Suprapubic skin (tissue), 4 donors: Measurements from ENCODE around the gene COQ4. TPM values are rescaled to one million over a fixed set of nuclear protein-coding genes. Genes with fewer than 3 reads are reported as not detected.

Experiments
- DNase-seq, 2 donors: peaks; one replicate each; pipeline ENCODE4 v3.0.0-alpha.2; 2019; ENCODE audit warnings: low spot score in 2 of 2
- H3K27ac ChIP-seq: fragments of 200-600 bp; sonication (generic); one replicate; pipeline ENCODE4 v1.5.1; 2019
- H3K27me3 ChIP-seq: fragments of 200-600 bp; sonication (generic); one replicate; pipeline ENCODE4 v1.5.1; 2019
- H3K36me3 ChIP-seq: fragments of 200-600 bp; sonication (generic); one replicate; pipeline ENCODE4 v1.5.1; 2019
- H3K4me1 ChIP-seq: fragments of 200-600 bp; sonication (generic); one replicate; pipeline ENCODE4 v1.5.1; 2019
- H3K4me3 ChIP-seq: fragments of 200-600 bp; sonication (generic); one replicate; pipeline ENCODE4 v1.5.1; 2019; ENCODE audit warnings: mild to moderate bottlenecking
- H3K9me3 ChIP-seq: fragments of 200-600 bp; sonication (generic); one replicate; pipeline ENCODE4 v1.5.1; 2019
- EP300 ChIP-seq: sonication (generic); formaldehyde crosslinking; IDR thresholded peaks from one replicate; pipeline ENCODE4 v1.6.1; 2017; ENCODE audit warnings: antibody characterized with exemption
- POLR2A ChIP-seq, 2 donors: fragments of 450-650 bp; IDR thresholded peaks; one replicate each; pipeline ENCODE4 v1.6.1; 2017; ENCODE audit warnings: antibody characterized with exemption in 2 of 2, mild to moderate bottlenecking in 2 of 2, moderate library complexity in 2 of 2
- POLR2AphosphoS5 ChIP-seq, 3 donors: sonication (generic); formaldehyde crosslinking; IDR thresholded peaks; one replicate each; pipeline ENCODE4 v1.6.1; 2017; ENCODE audit warnings: antibody characterized with exemption in 3 of 3
- WGBS: methylation state at CpG from one replicate; pipeline ENCODE4 v1.1.5; 2018; 5-methylcytosine and 5-hydroxymethylcytosine counted together
- total RNA-seq, 4 donors: library from RNA; depleted of rRNA; stranded (reverse); fragments of >200 nt; gene quantifications; one replicate each; pipeline ENCODE4 v1.1.0, GENCODE V29; 2016
- TF ChIP-seq, protein P1 (sequence below), 2 donors: fragments of 200-600 bp in 1 of 2; fragments of 450-650 bp in 1 of 2; sonication (generic) in 1 of 2; IDR thresholded peaks; one replicate each; pipeline ENCODE4 v1.5.1; 2016 to 2019; ENCODE audit warnings: antibody characterized with exemption in 2 of 2, mild to moderate bottlenecking in 1 of 2, moderate library complexity in 1 of 2

The COQ4 gene
- total RNA-seq, 4 donors from 2014 or later = 73.3 to 119 (median 106) TPM

DNA sequence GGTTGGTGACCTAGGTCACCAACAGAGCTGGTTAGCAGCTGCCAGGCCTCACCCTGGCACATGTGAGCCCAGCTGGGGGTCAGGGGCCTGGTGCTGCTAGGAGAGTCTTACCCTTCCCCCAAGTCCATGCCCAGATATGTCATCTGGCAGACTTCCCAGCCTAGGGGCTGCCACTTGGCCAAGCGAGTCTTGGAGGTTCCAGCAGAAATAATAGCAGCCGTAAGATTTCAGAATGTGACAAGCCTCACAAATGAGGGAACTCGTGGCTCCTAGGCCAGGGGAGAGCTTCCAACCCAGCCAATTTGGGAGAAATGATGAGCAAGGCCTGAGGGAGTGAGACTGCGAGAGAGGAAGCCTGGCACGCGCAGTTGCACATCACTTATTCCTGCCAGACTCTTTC, 59.6 kb downstream of the COQ4 start:
- no peaks in the 10 kb centered on the region for H3K27me3 ChIP-seq
- TF ChIP-seq, protein P1, sequence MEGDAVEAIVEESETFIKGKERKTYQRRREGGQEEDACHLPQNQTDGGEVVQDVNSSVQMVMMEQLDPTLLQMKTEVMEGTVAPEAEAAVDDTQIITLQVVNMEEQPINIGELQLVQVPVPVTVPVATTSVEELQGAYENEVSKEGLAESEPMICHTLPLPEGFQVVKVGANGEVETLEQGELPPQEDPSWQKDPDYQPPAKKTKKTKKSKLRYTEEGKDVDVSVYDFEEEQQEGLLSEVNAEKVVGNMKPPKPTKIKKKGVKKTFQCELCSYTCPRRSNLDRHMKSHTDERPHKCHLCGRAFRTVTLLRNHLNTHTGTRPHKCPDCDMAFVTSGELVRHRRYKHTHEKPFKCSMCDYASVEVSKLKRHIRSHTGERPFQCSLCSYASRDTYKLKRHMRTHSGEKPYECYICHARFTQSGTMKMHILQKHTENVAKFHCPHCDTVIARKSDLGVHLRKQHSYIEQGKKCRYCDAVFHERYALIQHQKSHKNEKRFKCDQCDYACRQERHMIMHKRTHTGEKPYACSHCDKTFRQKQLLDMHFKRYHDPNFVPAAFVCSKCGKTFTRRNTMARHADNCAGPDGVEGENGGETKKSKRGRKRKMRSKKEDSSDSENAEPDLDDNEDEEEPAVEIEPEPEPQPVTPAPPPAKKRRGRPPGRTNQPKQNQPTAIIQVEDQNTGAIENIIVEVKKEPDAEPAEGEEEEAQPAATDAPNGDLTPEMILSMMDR (IDR thresholded peaks at IDR 0.05) = no peak
- TF ChIP-seq POLR2AphosphoS5 (IDR thresholded peaks at IDR 0.05) (no peak), EP300 (no peak), POLR2A (IDR thresholded peaks at IDR 0.05) (no peak)
- peaks cover 56% of the 10 kb centered on the region for H3K36me3 ChIP-seq
- no peaks in the 10 kb centered on the region for H3K9me3 ChIP-seq
- no peak for DNase-seq
- H3K4me3 ChIP-seq = no peak overlapping the region
- H3K27ac ChIP-seq = no peak overlapping the region
- WGBS = 64% methylated on average over 4 of the region's 6 CpGs
- H3K4me1 ChIP-seq = no peaks in the 10 kb centered on the region

DNA sequence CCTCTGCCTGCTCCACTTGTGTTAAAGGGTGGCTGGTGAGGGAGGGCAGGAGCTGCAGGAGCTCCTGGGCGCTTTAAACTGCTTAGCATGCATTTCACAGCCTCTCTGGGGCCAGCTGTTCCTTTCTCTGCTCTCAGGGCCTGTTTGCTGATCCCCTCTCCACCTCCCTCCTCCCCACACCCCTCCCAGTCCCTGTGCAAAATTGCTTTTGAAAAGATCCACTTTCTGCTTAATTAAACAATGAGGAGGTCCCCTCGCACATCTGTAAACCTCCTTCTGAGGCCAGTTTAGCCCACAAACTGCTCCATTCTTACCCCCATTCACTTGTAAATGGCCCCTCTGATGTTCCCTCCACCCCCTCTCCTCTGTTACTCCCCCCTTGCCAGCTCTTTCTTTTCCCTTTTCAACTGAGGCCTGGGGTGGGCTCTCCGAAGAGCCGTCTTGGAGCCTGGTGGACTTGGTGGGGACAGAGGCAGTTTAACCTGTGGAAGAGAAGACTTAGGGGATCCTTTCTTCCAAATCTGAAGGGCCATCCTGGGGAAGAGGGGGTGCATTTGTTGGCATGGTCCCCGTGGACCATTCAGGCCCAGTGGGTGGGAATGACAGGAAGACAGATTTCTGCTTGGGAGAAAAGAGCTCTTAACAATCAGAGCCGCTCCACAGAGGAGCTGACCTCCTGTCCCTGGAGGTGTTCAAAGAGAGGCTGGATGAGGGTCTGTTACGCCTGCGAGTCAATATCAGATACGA, 60.5 kb downstream of the COQ4 start:
- no peak for DNase-seq
- Histone ChIP-seq H3K4me1 (no peaks in the 10 kb centered on the region), H3K9me3 (no peaks in the 10 kb centered on the region), H3K4me3 (no peak overlapping the region), H3K27me3 (no peaks in the 10 kb centered on the region), H3K36me3 (peaks cover 58% of the 10 kb centered on the region), H3K27ac (no peak overlapping the region)
- TF ChIP-seq POLR2A (IDR thresholded peaks at IDR 0.05) (no peak), POLR2AphosphoS5 (IDR thresholded peaks at IDR 0.05) (no peak), EP300 (no peak)
- TF ChIP-seq, protein P1 (IDR thresholded peaks at IDR 0.05) = no peak
- WGBS = 82% methylated on average over 9 of the region's 9 CpGs

Other genes starting within 250 kb of the COQ4 start
- 10 to 100 TPM; 47.4 to 76.0 (median 55.9) TPM for gene PTGES2, start 195.1 kb upstream of the COQ4 start, total RNA-seq
- 10 to 100 TPM in 2 of 4 donors, 1 to 10 TPM in 2; 6.0 to 45.7 (median 22.3) TPM for gene LCN2, start 173.4 kb upstream of the COQ4 start, total RNA-seq
- gene BBLN, start 162.6 kb upstream of the COQ4 start, total RNA-seq = 100 to 1,000 TPM; 157 to 345 (median 224) TPM
- 100 to 1,000 TPM in 3 of 4 donors, 10 to 100 TPM in 1; 86.7 to 136 (median 115) TPM for gene CIZ1, start 131.3 kb upstream of the COQ4 start, total RNA-seq
- 10 to 100 TPM in 2 of 4 donors, 1 to 10 TPM in 2; 4.3 to 18.9 (median 10.1) TPM for gene DNM1, start 119.5 kb upstream of the COQ4 start, total RNA-seq
- 100 to 1,000 TPM in 2 of 4 donors, 10 to 100 TPM in 2; 83.5 to 131 (median 99.0) TPM for gene GOLGA2, start 46.8 kb upstream of the COQ4 start, total RNA-seq
- gene SWI5, start 46.6 kb upstream of the COQ4 start, total RNA-seq = 10 to 100 TPM; 21.1 to 35.3 (median 22.2) TPM
- 10 to 100 TPM; 11.6 to 19.9 (median 14.1) TPM for gene TRUB2, start 392 bp upstream of the COQ4 start, total RNA-seq
- 10 to 100 TPM; 52.0 to 78.1 (median 63.0) TPM for gene SLC27A4, start 17.7 kb downstream of the COQ4 start, total RNA-seq
- gene URM1, start 48.5 kb downstream of the COQ4 start, total RNA-seq = 10 to 100 TPM; 30.2 to 37.6 (median 34.0) TPM
- 10 to 100 TPM in 2 of 4 donors, 1 to 10 TPM in 2; 3.7 to 26.2 (median 11.3) TPM for gene CERCAM, start 98.0 kb downstream of the COQ4 start, total RNA-seq
- 10 to 100 TPM; 20.8 to 28.2 (median 24.7) TPM for gene ODF2, start 133.2 kb downstream of the COQ4 start, total RNA-seq
- gene GLE1, start 181.9 kb downstream of the COQ4 start, total RNA-seq = 10 to 100 TPM; 27.5 to 39.6 (median 28.5) TPM
- gene SPTAN1, start 229.7 kb downstream of the COQ4 start, total RNA-seq = 100 to 1,000 TPM; 251 to 476 (median 354) TPM